OCI-LY7 (cell line): ENCODE results near the gene HIF3A. TPM values are rescaled to one million over a fixed set of nuclear protein-coding genes. Genes with fewer than 3 reads are reported as not detected.

Experiments used
- BruUV-seq: library from RNA; stranded (reverse); fragments of 400-500 nt; replicated peaks from 2 replicates; lab custom pipeline; 2021; lab: Mats Ljungman, UMichigan
- CTCF ChIA-PET: fragments of 300-600 bp; sonication (Branson Sonifier 250); formaldehyde crosslinking; loops from one replicate; lab custom pipeline; 2022; ENCODE audit warnings: antibody characterized with exemption; ENCODE audit not compliant: unreplicated experiment; lab: Charles Lee
- POLR2A ChIA-PET: fragments of 300-600 bp; sonication (Branson Sonifier 250); formaldehyde crosslinking; loops from one replicate; lab custom pipeline; 2022; ENCODE audit warnings: antibody characterized with exemption; lab: Charles Lee
- DNase-seq: peaks from one replicate; pipeline ENCODE4 v3.0.0-alpha.2; 2015; ENCODE audit warnings: low spot score
- H2AFZ ChIP-seq: fragments of 200-600 bp; sonication (generic), shearing (Covaris generic); 2 replicates; pipeline ENCODE4 v1.6.1; 2014; ENCODE audit warnings: mild to moderate bottlenecking, antibody characterized with exemption, low read length, moderate library complexity
- H3K27ac ChIP-seq: fragments of 200-600 bp; sonication (generic); 2 replicates; pipeline ENCODE4 v1.5.1; 2014; ENCODE audit warnings: mixed run types, low read depth, mild to moderate bottlenecking, moderate library complexity, low read length, inconsistent platforms; ENCODE audit not compliant: poor library complexity, severe bottlenecking
- H3K36me3 ChIP-seq: fragments of 200-600 bp; sonication (generic); 2 replicates; pipeline ENCODE4 v1.6.1; 2014; ENCODE audit warnings: mild to moderate bottlenecking, antibody characterized with exemption, low read length, moderate library complexity, mixed read lengths; ENCODE audit not compliant: insufficient read depth
- H3K4me1 ChIP-seq: fragments of 200-600 bp; sonication (generic); 2 replicates; pipeline ENCODE4 v1.5.1; 2014; ENCODE audit warnings: mild to moderate bottlenecking, low read length; ENCODE audit not compliant: insufficient read depth, poor library complexity, severe bottlenecking
- H3K4me2 ChIP-seq: fragments of 200-600 bp; sonication (generic); 2 replicates; pipeline ENCODE4 v1.6.1; 2014; ENCODE audit warnings: mild to moderate bottlenecking, low read length
- H3K4me3 ChIP-seq: fragments of 200-600 bp; sonication (generic); 2 replicates; pipeline ENCODE4 v1.5.1; 2014; ENCODE audit warnings: mild to moderate bottlenecking, low read depth, low read length; ENCODE audit not compliant: poor library complexity, severe bottlenecking
- H3K79me2 ChIP-seq: fragments of 200-600 bp; sonication (generic); 2 replicates; pipeline ENCODE4 v1.6.1; 2016; ENCODE audit warnings: low read depth, mild to moderate bottlenecking, low read length, moderate library complexity, mixed read lengths; ENCODE audit not compliant: insufficient read depth
- H3K9me2 ChIP-seq: fragments of 200-600 bp; sonication (generic); 2 replicates; pipeline ENCODE4 v1.6.1; 2016; ENCODE audit warnings: mild to moderate bottlenecking, low read length, mixed read lengths; ENCODE audit not compliant: insufficient read depth
- H3K9me3 ChIP-seq: fragments of 200-600 bp; sonication (generic); 2 replicates; pipeline ENCODE4 v1.6.1; 2014; ENCODE audit warnings: mild to moderate bottlenecking, mixed run types, low read length, mixed read lengths
- H4K20me1 ChIP-seq: fragments of 200-600 bp; sonication (generic); 2 replicates; pipeline ENCODE4 v1.6.1; 2014; ENCODE audit warnings: mild to moderate bottlenecking, antibody characterized with exemption, low read length, moderate library complexity, mixed read lengths; ENCODE audit not compliant: insufficient read depth
- CTCF ChIP-seq: fragments of 200-600 bp; sonication (generic); conservative IDR thresholded peaks from 2 replicates; pipeline ENCODE4 v1.5.1; 2014; ENCODE audit warnings: mild to moderate bottlenecking, antibody characterized with exemption, low read length, moderate library complexity, mixed read lengths
- EZH2phosphoT487 ChIP-seq: fragments of 200-600 bp; sonication (generic); IDR thresholded peaks from 2 replicates; pipeline ENCODE4 v1.6.1; 2018; ENCODE audit warnings: low read depth, borderline replicate concordance, mild to moderate bottlenecking, mixed run types, antibody characterized with exemption, low read length, moderate library complexity, mixed read lengths
- intact Hi-C: fragments of 100-400 bp; cut with micrococcal nuclease; formaldehyde crosslinking; loops from one replicate; pipeline ENCODE4 v1.10.0; 2022; ENCODE audit not compliant: unreplicated experiment
- total RNA-seq, 2 experiments: library from RNA; depleted of rRNA in 1 of 2; stranded (reverse); fragments of >200 nt in 1 of 2; shearing (Covaris generic) in 1 of 2; gene quantifications; 2 replicates each; pipeline ENCODE4 v1.2.3, GENCODE V29; 2014 to 2022

The HIF3A gene
- total RNA-seq, 2 experiments from 2014 or later: not detected

GRCh38 chr19:46291829-46292228, 5.0 kb upstream of the HIF3A start:
- DNase-seq: no peak
- H3K4me1 ChIP-seq: no peaks in the 10 kb centered on the region
- H3K79me2 ChIP-seq: no peaks in the 10 kb centered on the region
- intact Hi-C loops: no loop called here
- no peak overlapping the region for H3K4me3 ChIP-seq
- H3K9me3 ChIP-seq: no peaks in the 10 kb centered on the region
- no peak for TF ChIP-seq EZH2phosphoT487
- H2AFZ ChIP-seq: no peak overlapping the region
- H3K9me2 ChIP-seq: no peaks in the 10 kb centered on the region
- no peaks in the 10 kb centered on the region for H4K20me1 ChIP-seq
- H3K27ac ChIP-seq: no peak overlapping the region
- H3K4me2 ChIP-seq: no peak overlapping the region
- BruUV-seq: no TSS peak
- no peaks in the 10 kb centered on the region for H3K36me3 ChIP-seq
- CTCF ChIA-PET: no interaction called here
- POLR2A ChIA-PET: no interaction called here

GRCh38 chr19:46294494-46294893, 2.3 kb upstream of the HIF3A start:
- no TSS peak for BruUV-seq
- Histone ChIP-seq H4K20me1 (no peaks in the 10 kb centered on the region), H3K27ac (no peak overlapping the region), H3K79me2 (no peaks in the 10 kb centered on the region), H3K4me3 (no peak overlapping the region), H3K9me2 (no peaks in the 10 kb centered on the region), H3K4me1 (no peaks in the 10 kb centered on the region), H3K9me3 (no peaks in the 10 kb centered on the region), H3K36me3 (no peaks in the 10 kb centered on the region), H3K4me2 (no peak overlapping the region), H2AFZ (no peak overlapping the region)
- ChIA-PET POLR2A (interaction anchor here (0.7 kb wide), 1 partner anchor 306 kb away, joined by 3 read pairs; no protein-coding TSS in a partner anchor), CTCF (no interaction called here)
- TF ChIP-seq CTCF (no peak), EZH2phosphoT487 (no peak)
- intact Hi-C loops: no loop called here
- DNase-seq: no peak

GRCh38 chr19:46295401-46296201, 1.2 kb upstream of the HIF3A start:
- no peaks in the 10 kb centered on the region for H3K4me1 ChIP-seq
- H3K4me2 ChIP-seq: no peak overlapping the region
- ChIA-PET POLR2A (no interaction called here), CTCF (no interaction called here)
- H3K9me3 ChIP-seq: no peaks in the 10 kb centered on the region
- H3K9me2 ChIP-seq: no peaks in the 10 kb centered on the region
- H2AFZ ChIP-seq: no peak overlapping the region
- TF ChIP-seq EZH2phosphoT487 (no peak), CTCF (no peak)
- H3K27ac ChIP-seq: no peak overlapping the region
- no peak for DNase-seq
- no peaks in the 10 kb centered on the region for H4K20me1 ChIP-seq
- no peaks in the 10 kb centered on the region for H3K79me2 ChIP-seq
- no peaks in the 10 kb centered on the region for H3K36me3 ChIP-seq
- intact Hi-C loops: no loop called here
- H3K4me3 ChIP-seq: no peak overlapping the region
- no TSS peak for BruUV-seq
